Hepatocyte (in vitro differentiated cells): ENCODE results near the gene CCDC172.

Experiments
- CTCF ChIP-seq: fragments of 200-600 bp; sonication (generic); IDR thresholded peaks from 2 replicates; pipeline ENCODE4 v1.5.1; 2016; ENCODE audit warnings: antibody characterized with exemption, mild to moderate bottlenecking; ENCODE audit not compliant: poor library complexity
- EZH2 ChIP-seq: fragments of 200-600 bp; sonication (generic); IDR thresholded peaks from 2 replicates; pipeline ENCODE4 v1.6.1; 2016; ENCODE audit warnings: antibody characterized with exemption, mild to moderate bottlenecking, borderline replicate concordance
- EZH2phosphoT487 ChIP-seq: fragments of 200-600 bp; sonication (generic); IDR thresholded peaks from one replicate; pipeline ENCODE4 v1.6.1; 2018; ENCODE audit warnings: antibody characterized with exemption, mild to moderate bottlenecking, low read depth, moderate library complexity; ENCODE audit not compliant: unreplicated experiment, severe bottlenecking

GRCh38 chr10:116403740-116404250, 79.5 kb downstream of the CCDC172 start:
- TF ChIP-seq CTCF, result no peak
- TF ChIP-seq EZH2phosphoT487, result no peak
- no peak for TF ChIP-seq EZH2
